SW480 (cell line): Measurements from ENCODE around the gene MAP4K3.
"Not testable (repeated sequence)": the region's sequence is repeated elsewhere in the genome, so short reads cannot be mapped to it uniquely, and the experiment has no call there.

Source experiments
- DNase-seq: peaks from one replicate; pipeline ENCODE4 v3.0.0-alpha.2; 2016; ENCODE audit warnings: low spot score

Gene MAP4K3

GRCh38 chr2:39408351-39409136 is 28.5 kb downstream of the MAP4K3 start:
- no peak for DNase-seq

- no peak for DNase-seq
These were observed 29.4 kb downstream of the MAP4K3 start for GRCh38 chr2:39407516-39408296.

DNA sequence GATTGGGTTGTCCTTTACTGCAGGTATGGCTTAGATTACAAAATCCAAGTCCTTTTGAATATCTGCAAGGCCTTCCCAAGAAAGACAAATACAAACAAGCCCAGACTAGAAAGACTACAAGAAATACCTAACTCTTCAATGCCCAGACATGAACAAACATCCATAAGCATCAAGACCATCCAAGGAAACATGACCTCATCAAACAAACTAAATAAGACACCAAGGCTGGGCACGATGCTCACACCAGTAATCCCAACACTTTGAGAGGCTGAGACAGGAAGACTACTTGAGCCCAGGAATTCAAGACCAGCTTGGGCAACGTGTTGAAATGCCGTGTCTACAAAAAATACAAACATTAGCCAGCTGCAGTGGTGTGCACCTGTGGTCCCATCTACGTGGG is 31.7 kb downstream of the MAP4K3 start:
- no peak for DNase-seq

DNA sequence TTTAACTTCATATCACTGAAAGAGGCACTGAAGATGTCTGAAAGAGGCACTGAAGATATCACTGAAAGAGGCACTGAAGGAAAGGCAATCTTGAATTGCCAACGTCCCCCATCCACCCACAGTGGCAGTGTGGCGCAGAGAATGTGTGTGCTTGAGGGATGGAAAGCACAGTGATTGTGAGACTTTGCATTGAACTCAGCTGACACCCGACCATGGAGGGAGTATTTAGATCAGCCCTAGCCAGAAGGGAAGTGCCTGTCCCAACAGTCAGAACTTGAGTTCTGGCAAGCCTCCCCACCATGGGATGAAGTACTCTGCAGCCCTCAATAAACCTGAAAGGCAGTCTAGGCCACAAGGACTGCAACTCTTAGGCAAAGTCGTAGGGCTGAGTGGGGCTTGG is 33.8 kb downstream of the MAP4K3 start:
- no peak for DNase-seq

GRCh38 chr2:39401319-39401718 is 35.8 kb downstream of the MAP4K3 start:
- DNase-seq: no peak

DNA sequence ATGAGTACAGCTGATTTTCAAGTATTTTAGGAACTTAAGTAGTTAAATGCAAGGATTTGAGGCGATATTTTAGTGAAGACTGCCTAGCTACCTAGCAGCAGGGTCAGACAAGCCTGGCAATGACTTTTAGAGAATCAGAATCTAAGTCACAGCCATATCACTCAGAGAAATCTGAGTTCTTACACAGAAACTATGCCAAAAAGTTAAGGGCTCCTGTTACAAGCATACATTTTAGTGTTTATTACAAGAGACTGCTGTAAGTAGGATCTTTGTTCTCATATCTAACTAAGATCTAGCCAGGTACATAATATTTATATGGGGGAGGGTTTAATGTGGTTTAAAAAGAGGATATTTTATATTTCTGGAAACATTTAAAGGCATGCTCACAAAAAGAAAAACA is 37.5 kb downstream of the MAP4K3 start:
- no peak for DNase-seq

GRCh38 chr2:39395313-39395712 is 41.8 kb downstream of the MAP4K3 start:
- DNase-seq: no peak

- no peak for DNase-seq
These were observed 42.5 kb downstream of the MAP4K3 start for GRCh38 chr2:39394516-39394961.

- no peak for DNase-seq
These were observed 44.4 kb downstream of the MAP4K3 start for GRCh38 chr2:39392672-39393071.

GRCh38 chr2:39390216-39390615 is 46.9 kb downstream of the MAP4K3 start:
- DNase-seq: no peak

- DNase-seq: no peak
These were observed 51.0 kb downstream of the MAP4K3 start for GRCh38 chr2:39386064-39386463.

- DNase-seq: no peak
These were observed 51.9 kb downstream of the MAP4K3 start for GRCh38 chr2:39385172-39385571.

GRCh38 chr2:39384071-39384470 is 53.0 kb downstream of the MAP4K3 start:
- DNase-seq: not testable (repeated sequence)

- no peak for DNase-seq
These were observed 53.9 kb downstream of the MAP4K3 start for GRCh38 chr2:39383146-39383545.

- DNase-seq: no peak
These were observed 55.4 kb downstream of the MAP4K3 start for GRCh38 chr2:39381653-39382052.

- no peak for DNase-seq
These were observed 56.4 kb downstream of the MAP4K3 start for GRCh38 chr2:39380525-39381150.

- peak; percentile 72 for DNase-seq
These were observed 57.2 kb downstream of the MAP4K3 start for GRCh38 chr2:39379643-39380524.

GRCh38 chr2:39378968-39379367 is 58.1 kb downstream of the MAP4K3 start:
- no peak for DNase-seq

DNA sequence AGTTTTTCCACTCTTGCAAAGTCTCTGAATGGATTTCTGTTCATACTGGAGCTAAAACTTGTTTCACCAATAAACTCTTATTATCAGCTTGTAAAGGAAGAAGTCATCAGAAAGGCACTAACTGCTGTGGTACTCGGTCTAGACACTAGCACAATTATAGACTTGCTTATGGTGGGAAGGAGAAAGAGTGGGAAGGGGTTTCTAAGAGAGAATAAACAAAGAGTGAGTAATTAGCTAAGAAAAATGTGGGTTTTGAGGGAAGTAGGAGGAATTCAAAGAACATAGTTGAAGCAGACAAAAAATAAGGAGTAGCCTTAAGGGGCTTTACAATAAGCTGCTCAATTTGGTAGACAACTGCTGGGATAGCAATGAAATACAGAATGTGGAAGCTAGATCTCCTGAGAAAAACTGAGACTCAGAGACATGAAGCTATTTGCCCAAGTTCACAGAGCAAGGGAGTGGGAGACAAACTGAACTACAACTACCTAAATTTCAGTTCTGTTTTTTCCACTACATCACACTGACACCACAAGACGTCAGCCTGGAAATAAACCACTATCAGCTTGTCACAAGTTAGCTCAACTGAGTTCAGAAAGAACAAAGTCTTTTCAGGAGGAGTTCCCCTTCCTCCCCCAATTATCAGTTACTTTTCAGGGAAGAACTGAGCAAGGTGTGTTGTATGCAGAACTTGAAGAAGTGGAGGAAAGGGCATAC is 59.7 kb downstream of the MAP4K3 start:
- no peak for DNase-seq

GRCh38 chr2:39375917-39376316 is 61.2 kb downstream of the MAP4K3 start:
- no peak for DNase-seq

- no peak for DNase-seq
These were observed 63.8 kb downstream of the MAP4K3 start for GRCh38 chr2:39373181-39373802.
